ENCODE data around the gene EPHB2.

The EPHB2 gene

GRCh38 chr1:22804969-22805671 is 94.5 kb downstream of the EPHB2 start:
- DNase-seq (ENCODE audit: extremely low spot score), result no peak
- CTCF ChIA-PET, result no interaction called here
- no peak for TF ChIP-seq CTCF (IDR thresholded peaks at IDR 0.05; ENCODE audit: control extremely low read depth, extremely low read depth, low read depth, missing control alignments)
- POLR2A ChIA-PET, result no interaction called here

GRCh38 chr1:22805672-22806038 is 95.0 kb downstream of the EPHB2 start:
- ChIA-PET POLR2A (no interaction called here), CTCF (no interaction called here)
- no peak for DNase-seq (ENCODE audit: extremely low spot score)
- TF ChIP-seq CTCF (IDR thresholded peaks at IDR 0.05; ENCODE audit: control extremely low read depth, extremely low read depth, low read depth, missing control alignments), result no peak

- ChIA-PET CTCF (interaction anchor here (1.1 kb wide), 1 partner anchor 102 kb away, joined by 3 read pairs; no protein-coding TSS in a partner anchor), POLR2A (no interaction called here)
- no peak for TF ChIP-seq CTCF (IDR thresholded peaks at IDR 0.05; ENCODE audit: control extremely low read depth, extremely low read depth, low read depth, missing control alignments)
- DNase-seq (ENCODE audit: extremely low spot score), result no peak
Measured at GRCh38 chr1:22806584-22806983, 95.9 kb downstream of the EPHB2 start.

- DNase-seq (ENCODE audit: extremely low spot score), result no peak
- no peak for TF ChIP-seq CTCF (IDR thresholded peaks at IDR 0.05; ENCODE audit: control extremely low read depth, extremely low read depth, low read depth, missing control alignments)
- CTCF ChIA-PET, result no interaction called here
- POLR2A ChIA-PET, result no interaction called here
Measured at GRCh38 chr1:22807340-22807739, 96.7 kb downstream of the EPHB2 start.

GRCh38 chr1:22808186-22808675 is 97.6 kb downstream of the EPHB2 start:
- ChIA-PET POLR2A (no interaction called here), CTCF (interaction anchor here (1.2 to 2.1 kb wide), 2 partner anchors 9 to 54 kb away, joined by 3 to 7 read pairs; no protein-coding TSS in a partner anchor)
- no peak for DNase-seq (ENCODE audit: extremely low spot score)
- TF ChIP-seq CTCF (IDR thresholded peaks at IDR 0.05; ENCODE audit: control extremely low read depth, extremely low read depth, low read depth, missing control alignments), result no peak

- CTCF ChIA-PET, result interaction anchor here (1.2 to 2.1 kb wide), 2 partner anchors 8 to 53 kb away, joined by 3 to 7 read pairs; no protein-coding TSS in a partner anchor
- DNase-seq (ENCODE audit: extremely low spot score), result no peak
- TF ChIP-seq CTCF (IDR thresholded peaks at IDR 0.05; ENCODE audit: control extremely low read depth, extremely low read depth, low read depth, missing control alignments), result no peak
- POLR2A ChIA-PET, result no interaction called here
Measured at GRCh38 chr1:22808676-22809483, 98.2 kb downstream of the EPHB2 start.
